Hindlimb muscle (tissue), 1 donor: ENCODE measurements around the gene KRTAP3-1. TPM values are rescaled to one million over a fixed set of nuclear protein-coding genes. Genes with fewer than 3 reads are reported as not detected.
"Not testable (repeated sequence)": the region's sequence is repeated elsewhere in the genome, so short reads cannot be mapped to it uniquely, and the experiment has no call there.

Experiments
- DNase-seq: peaks from one replicate; pipeline ENCODE4 v3.0.0-alpha.2; 2013
- polyA plus RNA-seq: library from polyadenylated mRNA; unstranded; fragments of 120-200 nt; gene quantifications from one replicate; pipeline ENCODE4 v1.2.1, GENCODE V29; 2013; ENCODE audit not compliant: insufficient read length

Gene KRTAP3-1
- polyA plus RNA-seq, 1 donor = not detected

GRCh38 chr17:41015454-41015853 is 6.5 kb upstream of the KRTAP3-1 start:
- DNase-seq = no peak

GRCh38 chr17:41013606-41014005 is 4.7 kb upstream of the KRTAP3-1 start:
- DNase-seq = peak; percentile 9

- DNase-seq = no peak
These were observed 4.3 kb upstream of the KRTAP3-1 start for GRCh38 chr17:41013181-41013580.

GRCh38 chr17:41012326-41013120 is 3.6 kb upstream of the KRTAP3-1 start:
- DNase-seq = no peak

- DNase-seq = no peak
These were observed 1.5 kb upstream of the KRTAP3-1 start for GRCh38 chr17:41010441-41010840.

- no peak for DNase-seq
These were observed 1.0 kb upstream of the KRTAP3-1 start for GRCh38 chr17:41009936-41010335.

GRCh38 chr17:41009301-41009760 is 403 bp upstream of the KRTAP3-1 start:
- no peak for DNase-seq

- no peak for DNase-seq
These were observed 4.5 kb downstream of the KRTAP3-1 start for GRCh38 chr17:41004397-41004796.

- no peak for DNase-seq
These were observed 5.0 kb downstream of the KRTAP3-1 start for GRCh38 chr17:41003926-41004325.

GRCh38 chr17:41002814-41003213 is 6.1 kb downstream of the KRTAP3-1 start:
- no peak for DNase-seq

- DNase-seq = no peak
These were observed 7.1 kb downstream of the KRTAP3-1 start for GRCh38 chr17:41001795-41002194.

- DNase-seq = not testable (repeated sequence)
These were observed 9.4 kb downstream of the KRTAP3-1 start, which contains the start of gene KRTAP3-2 for GRCh38 chr17:40999563-40999962. TSS of gene KRTAP3-2 (minus strand) at chr17:40999906. CDS start at chr17:40999853, 53 bp downstream.

GRCh38 chr17:40997361-40997760 is 11.6 kb downstream of the KRTAP3-1 start:
- DNase-seq = no peak

GRCh38 chr17:40996829-40997228 is 12.1 kb downstream of the KRTAP3-1 start:
- no peak for DNase-seq

- DNase-seq = no peak
These were observed 13.8 kb downstream of the KRTAP3-1 start for GRCh38 chr17:40995116-40995515.

GRCh38 chr17:40993839-40994238 is 15.1 kb downstream of the KRTAP3-1 start, which contains the start of gene KRTAP3-3:
TSS of gene KRTAP3-3 (minus strand) at chr17:40994164. CDS start at chr17:40994097, 67 bp downstream.
- DNase-seq = no peak

- DNase-seq = no peak
These were observed 15.8 kb downstream of the KRTAP3-1 start for GRCh38 chr17:40993084-40993483.

GRCh38 chr17:40992666-40993065 is 16.3 kb downstream of the KRTAP3-1 start:
- DNase-seq = no peak

GRCh38 chr17:40986920-40987319 is 22.0 kb downstream of the KRTAP3-1 start:
- DNase-seq = no peak

GRCh38 chr17:40984226-40984625 is 24.7 kb downstream of the KRTAP3-1 start, which contains the start of gene KRT40:
TSS of gene KRT40 (minus strand) at chr17:40984326. CDS start at chr17:40984273, 53 bp downstream.
- no peak for DNase-seq

GRCh38 chr17:40981115-40981514 is 27.8 kb downstream of the KRTAP3-1 start:
- no peak for DNase-seq

- DNase-seq = peak; percentile 23
These were observed 28.3 kb downstream of the KRTAP3-1 start for GRCh38 chr17:40980596-40980995.

GRCh38 chr17:40980117-40980516 is 28.8 kb downstream of the KRTAP3-1 start:
- DNase-seq = no peak

- no peak for DNase-seq
These were observed 30.3 kb downstream of the KRTAP3-1 start for GRCh38 chr17:40978575-40979151.
